Hematopoietic multipotent progenitor cell treated with erythropoietin and hydrocortisone succinate and interleukin-3 and kit ligand, for 6 days (in vitro differentiated cells): ENCODE measurements around the gene VDAC1.
"Not testable (repeated sequence)": the region's sequence is repeated elsewhere in the genome, so short reads cannot be mapped to it uniquely, and the experiment has no call there.

Experiments
- DNase-seq: peaks from one replicate; pipeline ENCODE4 v3.0.0-alpha.2; 2015

Gene VDAC1

DNA sequence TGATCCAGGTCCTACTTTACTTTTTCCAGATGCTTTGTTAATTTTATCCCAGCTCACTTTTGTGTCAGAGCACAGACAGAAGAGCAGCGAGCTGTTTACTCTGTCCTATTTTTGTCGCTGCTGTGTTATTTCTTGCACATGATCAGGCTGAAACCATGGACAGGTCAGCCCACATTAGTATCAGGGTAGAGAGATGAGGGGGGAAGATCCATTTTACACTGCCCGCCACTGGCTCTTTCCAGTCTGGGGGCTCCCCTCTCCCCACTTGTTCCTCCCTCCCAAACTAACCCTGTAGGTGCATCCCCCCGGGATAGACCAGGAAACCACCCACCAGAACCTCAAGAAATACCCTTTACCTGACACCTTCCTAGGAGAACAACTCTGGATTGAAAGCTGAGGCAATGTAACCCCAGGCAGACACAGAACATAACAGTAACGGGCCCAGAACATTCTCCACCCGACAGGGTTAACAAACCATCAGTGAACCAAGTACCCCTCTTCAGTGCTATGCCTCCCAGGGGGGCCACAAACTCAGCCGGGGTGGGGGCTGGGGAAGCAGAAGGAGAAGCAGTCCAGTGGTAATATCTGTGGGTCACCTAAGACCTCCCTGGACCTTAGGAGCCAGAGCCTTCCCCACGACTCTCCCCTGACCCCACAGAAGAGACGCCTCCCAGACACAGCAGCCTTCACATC is 10.3 kb downstream of the VDAC1 start:
- no peak for DNase-seq

DNA sequence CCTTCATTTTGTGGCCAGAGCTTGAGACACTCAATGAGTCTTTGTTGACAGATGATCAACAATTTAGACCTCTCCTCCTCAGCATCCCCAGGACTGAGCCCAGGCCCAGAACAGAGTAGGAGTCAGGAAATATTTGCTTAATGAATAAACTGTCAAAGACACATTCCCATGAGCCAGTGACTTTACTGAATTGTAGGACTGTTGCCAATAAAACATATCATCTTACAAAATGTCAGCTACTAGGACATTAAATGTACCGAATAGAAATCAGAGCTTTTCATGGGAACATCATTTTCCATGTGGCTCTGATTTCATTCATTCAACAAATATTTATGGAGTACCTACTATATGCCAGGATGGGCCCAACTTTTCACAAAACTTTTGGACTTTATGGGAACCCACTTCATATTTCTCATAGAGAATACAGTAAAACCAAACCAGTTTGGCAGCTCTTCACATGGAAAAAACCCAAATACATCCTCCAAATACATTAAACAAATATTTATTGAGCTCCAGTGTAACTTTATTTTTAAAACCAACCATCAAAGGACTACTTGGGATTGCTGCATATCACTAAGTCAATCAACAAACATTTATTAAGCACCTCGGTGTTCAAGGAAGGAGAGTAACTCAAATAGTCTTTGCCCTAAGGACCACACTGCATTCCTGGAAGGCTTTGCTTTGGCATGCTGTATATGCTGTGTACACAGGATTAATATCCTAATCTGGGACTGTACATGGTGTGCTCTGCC is 11.4 kb downstream of the VDAC1 start:
- no peak for DNase-seq

- no peak for DNase-seq
These were observed 12.2 kb downstream of the VDAC1 start for GRCh38 chr5:133992429-133993155.

GRCh38 chr5:133991171-133991910 is 13.4 kb downstream of the VDAC1 start:
- no peak for DNase-seq

DNA sequence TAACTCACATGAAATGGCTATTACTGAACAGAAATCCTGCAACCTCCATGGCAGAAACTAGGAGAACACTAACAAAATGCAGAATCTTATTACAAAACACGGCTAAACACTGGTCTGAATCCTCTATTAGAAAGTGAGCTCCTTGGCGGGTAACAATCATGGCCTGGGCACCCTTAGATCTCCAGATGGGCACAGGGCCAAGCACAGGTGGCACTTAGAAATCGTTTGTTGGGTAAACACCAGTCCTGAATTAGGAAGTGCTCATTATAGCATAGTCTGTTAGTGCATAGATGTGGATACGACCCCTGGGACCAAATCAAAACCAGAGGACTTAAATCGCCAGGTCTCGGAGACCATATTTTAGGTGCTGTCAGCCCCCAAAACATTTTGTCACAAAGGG is 14.4 kb downstream of the VDAC1 start:
- DNase-seq, result no peak

DNA sequence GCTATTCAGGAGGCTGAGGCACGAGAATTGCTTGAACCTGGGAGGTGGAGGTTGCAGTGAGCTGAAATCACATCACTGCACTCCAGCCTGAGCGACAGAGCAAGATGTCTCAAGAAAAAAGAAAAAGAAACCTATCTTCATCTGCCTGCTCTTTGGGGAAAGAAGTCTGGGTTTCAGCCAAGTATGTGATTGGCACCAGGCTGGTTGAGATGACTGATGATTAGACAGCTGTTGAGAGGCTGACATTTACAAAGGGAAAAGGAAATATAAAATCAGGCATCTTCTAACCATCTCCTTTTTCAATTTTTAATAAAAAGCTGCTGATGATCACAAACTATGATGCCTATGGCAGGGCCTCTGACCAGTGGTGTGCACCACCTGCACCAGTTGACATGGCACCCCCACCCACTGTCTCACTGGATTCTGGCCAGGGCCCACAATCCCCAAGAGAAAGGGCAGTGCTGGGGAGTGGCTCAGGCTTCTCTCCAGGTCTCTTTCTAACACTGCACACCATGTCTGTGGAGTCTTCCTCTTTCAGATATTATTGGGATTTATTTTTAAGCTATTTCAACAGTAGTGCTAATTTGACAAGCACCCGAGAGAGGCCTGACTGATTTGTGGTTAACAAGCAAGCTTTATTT is 19.1 kb downstream of the VDAC1 start:
- DNase-seq, result no peak

GRCh38 chr5:133983674-133984073 is 21.1 kb downstream of the VDAC1 start:
- no peak for DNase-seq

GRCh38 chr5:133981714-133982113 is 23.1 kb downstream of the VDAC1 start:
- DNase-seq, result peak; percentile 32

GRCh38 chr5:133980652-133981051 is 24.1 kb downstream of the VDAC1 start:
- no peak for DNase-seq

DNA sequence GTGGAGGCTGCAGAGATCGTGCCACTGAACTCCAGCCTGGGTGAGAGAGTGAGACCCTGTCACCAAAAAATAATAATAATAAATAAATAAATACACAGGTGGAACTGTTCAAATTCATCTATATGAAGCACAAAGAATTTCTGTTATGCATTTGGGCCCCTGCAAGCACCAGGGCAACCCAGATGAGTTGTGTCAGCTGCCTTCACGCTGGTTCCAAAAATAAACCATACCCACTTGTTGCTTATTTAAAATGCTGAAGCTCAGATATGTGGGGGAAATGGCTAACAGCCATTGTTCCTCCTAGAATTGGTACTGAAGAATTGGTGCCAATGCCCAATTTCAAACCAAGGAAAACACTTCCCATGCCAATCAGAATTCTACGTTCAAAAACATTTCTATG is 25.8 kb downstream of the VDAC1 start:
- DNase-seq, result no peak

DNA sequence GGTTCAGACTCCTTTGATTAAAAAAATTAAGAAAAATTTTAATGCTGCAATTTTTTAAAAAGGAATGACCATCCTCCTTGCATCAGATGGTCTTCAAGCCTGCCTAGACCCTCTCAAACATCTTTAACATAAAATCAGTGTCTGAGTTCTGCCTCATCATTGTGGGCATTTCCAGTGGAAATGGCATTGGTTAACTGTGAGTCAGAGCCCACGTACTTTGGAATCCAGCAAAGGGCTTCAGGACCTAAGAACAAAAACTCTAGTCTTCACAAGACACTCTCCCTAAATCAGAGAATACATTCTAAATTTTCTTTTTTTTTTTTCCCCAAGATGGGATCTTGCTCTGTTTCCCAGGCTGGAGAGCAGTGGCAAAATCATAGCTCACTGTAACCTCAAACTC is 26.9 kb downstream of the VDAC1 start:
- no peak for DNase-seq

- DNase-seq, result no peak
These were observed 27.5 kb downstream of the VDAC1 start for GRCh38 chr5:133977161-133977787.

- DNase-seq, result not testable (repeated sequence)
These were observed 29.2 kb downstream of the VDAC1 start for GRCh38 chr5:133975546-133975945.

DNA sequence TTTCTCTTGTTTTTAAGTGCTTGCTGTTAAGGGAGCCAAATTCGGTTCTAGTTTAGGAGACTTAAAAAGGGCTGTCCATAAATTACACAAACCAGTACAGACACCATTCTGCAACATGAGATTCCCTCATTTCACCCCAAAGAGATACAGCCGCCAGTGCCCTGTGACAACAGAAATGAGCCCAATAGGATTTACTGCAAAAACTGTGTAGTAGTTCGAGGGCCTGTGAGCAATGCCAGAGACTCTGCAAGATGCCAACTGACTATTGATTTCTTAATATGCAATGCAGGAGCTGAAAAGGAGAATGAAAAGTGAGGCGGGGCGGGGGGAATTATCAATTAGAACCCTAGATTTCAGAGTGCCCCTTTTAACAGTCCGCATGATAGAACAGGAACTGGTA is 30.6 kb downstream of the VDAC1 start:
- no peak for DNase-seq

DNA sequence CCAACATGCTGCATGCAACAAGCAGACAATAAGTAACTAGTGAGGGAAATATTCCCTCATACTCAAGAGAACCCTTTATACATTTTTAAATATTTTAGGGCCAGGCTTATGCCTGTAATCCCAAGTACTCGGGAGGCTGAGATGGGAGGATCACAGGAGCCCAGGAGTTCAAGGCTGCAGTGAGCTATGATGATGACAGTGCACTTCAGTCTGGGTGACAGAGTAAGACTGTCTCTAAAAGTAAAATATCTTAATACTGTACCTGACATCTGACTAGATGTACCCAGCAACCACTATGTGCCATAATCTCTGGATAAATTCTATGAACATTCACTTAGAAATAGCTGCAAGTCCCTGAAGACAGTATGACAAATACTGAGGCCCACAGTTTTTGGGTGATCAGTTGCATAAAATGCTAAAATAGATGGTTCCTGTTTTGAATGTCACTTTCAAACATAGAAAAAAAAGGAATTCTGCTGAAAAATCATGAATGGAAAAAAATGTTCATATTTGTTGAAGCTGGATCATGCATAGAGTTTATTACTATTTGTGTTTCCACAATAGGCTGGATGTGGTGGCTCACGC is 34.4 kb downstream of the VDAC1 start:
- DNase-seq, result no peak

DNA sequence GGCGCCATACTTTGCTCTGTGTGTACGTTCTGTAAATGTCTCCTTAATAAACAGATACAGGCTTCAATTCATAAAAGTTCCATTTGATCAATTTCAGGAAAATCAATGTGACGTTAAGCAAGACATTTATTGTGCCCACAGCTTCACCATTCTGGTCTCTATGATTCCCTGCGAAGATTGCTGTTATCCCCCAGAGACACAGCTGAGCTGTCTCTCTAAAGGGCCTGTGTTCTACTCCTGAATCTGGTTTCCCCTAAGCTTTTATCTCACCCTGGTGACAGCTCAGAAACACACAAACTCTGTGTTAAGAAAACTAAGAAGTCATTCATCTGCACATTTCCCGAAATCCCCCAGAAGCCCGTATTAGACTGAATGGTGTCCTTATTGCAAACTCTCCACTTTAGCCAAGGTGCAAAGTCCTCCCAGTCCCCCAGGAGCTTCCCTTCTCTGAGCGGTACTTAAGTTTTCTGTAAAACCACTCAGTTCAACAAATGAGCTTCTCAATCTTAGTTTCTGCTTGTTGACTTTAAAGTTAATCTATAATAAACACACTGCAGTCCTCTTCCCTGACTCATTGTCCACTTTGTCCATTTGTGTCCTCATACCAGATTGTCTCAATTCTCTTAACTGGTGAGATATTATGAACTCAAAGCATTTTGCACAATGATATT is 35.0 kb downstream of the VDAC1 start:
- DNase-seq, result peak; percentile 24

GRCh38 chr5:133968204-133968980 is 36.4 kb downstream of the VDAC1 start, which contains the start of gene C5orf15:
Gene C5orf15, minus strand, starts transcription at chr5:133968625. Its CDS starts 41 bp downstream, at chr5:133968584.
- peak; percentile 98 for DNase-seq

DNA sequence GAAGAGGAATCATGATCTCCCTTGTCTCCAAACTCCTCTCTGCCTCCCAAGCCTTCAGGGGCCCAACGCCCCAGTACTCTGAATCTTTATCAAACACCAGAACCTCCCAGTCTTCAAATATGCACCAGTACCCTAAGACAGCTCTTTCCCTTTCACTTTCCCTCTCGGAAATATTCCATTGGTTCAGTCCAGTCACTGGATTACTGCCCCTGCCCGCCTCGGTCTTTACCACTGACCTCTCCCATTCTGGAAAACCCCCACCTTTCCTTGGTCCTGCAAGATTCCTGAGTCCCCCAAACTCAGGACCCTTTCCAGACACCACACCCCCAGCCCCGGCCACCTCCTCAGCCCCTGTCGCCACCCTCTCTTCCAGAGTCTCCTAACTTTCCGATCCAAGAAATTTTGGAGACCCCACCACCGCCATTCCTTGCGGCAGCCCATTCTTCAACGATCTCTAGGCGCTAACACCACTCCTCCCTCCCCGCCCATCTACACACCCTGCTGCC is 37.0 kb downstream of the VDAC1 start:
- peak; percentile 56 for DNase-seq

GRCh38 chr5:133967124-133967523 is 37.7 kb downstream of the VDAC1 start:
- no peak for DNase-seq

- DNase-seq, result no peak
These were observed 38.7 kb downstream of the VDAC1 start for GRCh38 chr5:133966090-133966489.
